ENCODE results near the gene ADGRF5.

The ADGRF5 gene

GRCh38 chr6:46921731-46922130, at the start of gene ADGRF5:
TSS of gene ADGRF5 (minus strand) at chr6:46921938. CDS start at chr6:46906762, 15,176 bp downstream.
- no peak for DNase-seq

DNA sequence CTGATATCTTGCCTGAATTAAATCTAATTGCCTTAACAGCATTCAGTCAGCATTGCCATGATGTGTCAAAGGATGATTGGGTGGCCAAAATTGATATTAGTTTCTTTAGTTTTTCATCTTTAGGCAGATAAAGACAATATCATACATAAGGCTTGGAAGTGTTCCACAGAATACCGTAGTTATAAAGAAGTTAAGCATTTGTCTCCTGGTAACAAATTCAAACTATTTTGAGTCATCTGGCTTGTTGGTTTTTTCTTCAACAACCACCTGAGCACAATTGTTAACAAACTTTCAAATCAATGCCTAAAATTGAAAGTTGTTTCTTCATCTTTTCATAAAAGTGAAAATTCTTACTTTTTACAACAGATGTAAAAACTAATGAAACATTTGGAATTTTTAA, 47.5 kb upstream of the ADGRF5 start:
- no peak for DNase-seq

- no peak for DNase-seq
These were observed 46.1 kb upstream of the ADGRF5 start for GRCh38 chr6:46967826-46968349.

DNA sequence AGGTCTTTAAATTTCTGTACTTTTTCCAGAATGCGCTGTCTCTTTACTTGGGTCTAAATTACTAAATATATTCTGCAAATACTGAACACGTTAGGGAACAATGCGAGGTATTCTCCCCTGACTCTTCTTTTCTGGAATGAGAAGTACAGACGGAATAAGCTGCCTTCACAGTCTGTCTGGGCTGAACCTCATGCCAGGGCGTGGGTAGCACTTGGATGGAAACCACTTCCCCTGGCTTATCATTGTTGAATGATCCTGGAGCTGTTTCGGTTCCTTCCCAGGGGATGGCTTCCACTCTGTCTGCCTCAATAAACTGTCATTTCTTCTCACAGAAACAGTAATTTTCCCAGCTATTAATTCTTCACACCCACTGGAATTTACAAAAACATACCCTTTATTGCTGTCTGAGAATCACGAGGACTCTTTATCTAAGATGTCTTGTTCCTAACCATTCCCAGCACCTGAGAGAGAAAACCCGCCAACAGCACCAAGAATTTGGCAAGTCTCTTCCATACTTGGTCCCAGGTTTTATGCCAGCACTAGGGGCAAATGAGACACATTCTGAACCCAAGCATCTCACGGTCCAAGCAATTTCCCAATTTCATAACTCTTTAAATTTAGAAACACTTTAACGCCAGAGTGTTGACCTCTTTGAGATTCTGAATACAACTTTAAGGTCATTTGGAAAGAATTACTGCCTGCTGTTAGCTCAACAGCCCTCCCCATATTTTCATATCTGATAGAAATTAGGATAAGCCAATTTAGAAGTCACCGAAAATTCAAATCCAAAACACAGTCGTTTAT, 43.2 kb upstream of the ADGRF5 start:
- no peak for DNase-seq

DNA sequence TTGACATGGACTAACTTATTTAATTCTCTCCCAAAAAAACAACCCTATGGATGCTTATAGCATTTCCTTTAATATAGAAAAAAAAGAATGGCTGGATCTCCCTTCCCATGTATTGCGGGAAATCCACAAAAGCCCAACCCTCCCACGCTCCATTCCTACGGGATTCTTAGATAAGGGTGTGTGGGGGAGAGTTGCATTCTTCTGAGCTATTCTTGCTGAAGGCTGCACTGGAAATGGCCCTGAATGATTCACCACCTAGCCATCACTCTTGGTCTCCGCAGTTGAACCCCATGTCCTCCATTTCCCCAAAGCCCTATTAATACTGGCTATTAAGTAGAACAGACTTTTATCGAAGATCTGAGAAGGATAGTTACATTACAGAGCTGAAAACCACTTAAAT, 41.9 kb upstream of the ADGRF5 start:
- DNase-seq, result no peak

- DNase-seq, result no peak
These were observed 41.3 kb upstream of the ADGRF5 start for GRCh38 chr6:46963039-46963438.

DNA sequence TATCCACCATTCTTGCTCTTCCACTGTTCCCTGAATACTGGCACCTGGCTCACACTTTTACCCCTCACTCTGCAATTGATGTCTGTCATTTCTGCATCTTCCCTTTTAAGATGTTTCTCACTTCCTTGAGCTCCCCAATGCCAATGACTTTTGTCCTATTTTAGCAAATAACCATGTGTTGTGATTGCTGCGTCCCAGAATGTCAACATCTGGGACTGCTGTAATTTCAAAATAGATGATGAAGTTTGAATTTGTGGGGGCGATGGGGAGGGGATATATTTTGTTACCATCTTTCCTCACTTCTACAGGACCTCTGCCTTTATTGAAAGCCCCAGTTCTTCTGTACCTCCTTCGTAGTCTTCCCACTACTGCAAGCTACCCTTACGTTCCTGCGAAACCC, 40.0 kb upstream of the ADGRF5 start:
- DNase-seq, result no peak

DNA sequence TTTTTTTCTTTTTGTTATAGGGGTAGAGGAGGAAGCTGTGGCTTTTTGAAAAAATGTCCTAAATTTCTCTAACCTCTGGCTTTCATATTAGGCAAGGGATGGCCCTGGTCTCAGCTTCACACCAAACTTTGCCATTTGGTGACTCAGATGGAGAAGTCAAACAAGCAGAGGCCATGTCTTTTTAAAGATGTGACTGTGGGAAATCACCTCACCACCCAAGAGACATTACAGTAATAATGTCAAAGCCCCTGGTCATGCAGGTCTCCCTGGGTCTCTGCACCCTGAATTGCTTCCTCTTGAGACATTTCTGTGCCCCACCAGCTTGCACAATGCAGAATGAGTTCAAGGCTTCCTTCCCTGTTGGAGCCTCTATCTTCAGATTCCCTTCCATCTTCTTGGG, 39.5 kb upstream of the ADGRF5 start:
- no peak for DNase-seq

DNA sequence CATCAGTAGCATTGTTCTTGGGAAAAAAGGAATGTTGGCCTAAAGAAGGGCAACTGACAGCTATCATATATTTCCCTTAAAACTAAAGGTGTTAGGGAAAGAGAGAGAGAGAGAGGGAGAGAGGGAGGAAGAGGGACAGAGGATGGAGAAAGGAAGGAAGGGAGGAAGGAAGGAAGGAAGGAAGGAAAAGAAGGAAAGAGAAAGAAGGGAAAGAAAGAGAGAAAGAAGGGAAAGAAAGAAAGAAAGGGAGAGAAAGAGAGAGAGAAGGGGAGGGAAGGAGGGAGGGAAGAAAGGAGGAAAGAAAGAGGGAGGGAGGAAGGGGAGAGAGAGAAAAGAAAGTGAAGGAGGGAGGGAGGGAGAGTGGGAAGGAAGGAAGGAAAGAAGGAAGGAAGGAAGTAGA, 37.7 kb upstream of the ADGRF5 start:
- no peak for DNase-seq

DNA sequence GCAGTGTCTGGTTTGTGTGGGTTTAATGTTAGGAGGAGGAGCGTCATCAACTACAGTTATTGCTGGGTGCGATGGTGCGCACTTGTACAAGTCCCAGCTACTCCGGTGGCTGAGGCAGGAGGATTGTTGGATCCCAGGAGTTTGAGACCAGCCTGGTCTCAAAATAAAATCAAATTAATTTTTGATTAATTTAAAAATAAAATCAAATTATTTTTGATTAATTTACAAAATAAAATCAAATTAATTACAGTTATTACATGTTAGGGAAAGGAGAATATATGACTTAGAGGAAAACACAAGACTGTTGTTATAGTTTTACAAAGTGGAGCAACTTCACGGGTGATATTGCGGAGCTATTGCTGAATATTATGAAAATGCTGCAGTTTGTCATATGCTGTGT, 34.7 kb upstream of the ADGRF5 start:
- DNase-seq, result no peak

DNA sequence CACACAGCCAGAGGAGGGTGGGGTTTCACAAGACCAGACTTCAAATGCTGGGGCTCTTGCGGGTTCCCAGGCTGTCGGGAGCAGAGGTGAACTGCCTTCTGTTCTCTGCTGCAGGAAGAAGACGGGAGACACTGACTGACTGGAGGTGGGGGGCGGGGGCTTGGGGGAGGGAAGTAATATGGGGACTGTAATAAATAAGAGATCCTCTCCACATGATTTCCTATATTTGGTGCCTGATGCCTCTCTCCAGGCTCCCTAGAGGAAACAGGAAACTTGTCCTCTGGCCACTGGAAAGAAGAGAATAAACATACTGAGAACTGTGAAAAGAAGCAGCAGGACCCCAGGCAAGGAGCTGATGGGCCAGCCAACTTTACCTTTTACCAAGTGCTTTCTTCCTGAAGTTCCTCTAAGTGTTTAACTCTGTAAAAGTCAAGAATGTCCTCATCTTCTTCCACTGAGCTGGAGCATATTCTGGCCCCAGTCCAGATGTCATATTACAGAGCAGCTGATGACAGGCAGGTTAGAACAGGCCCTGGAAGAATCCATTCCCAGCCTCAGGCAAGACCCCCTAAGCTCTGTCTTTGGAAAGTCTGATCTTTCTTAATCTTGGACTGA, 33.2 kb upstream of the ADGRF5 start:
- peak; percentile 7 for DNase-seq

DNA sequence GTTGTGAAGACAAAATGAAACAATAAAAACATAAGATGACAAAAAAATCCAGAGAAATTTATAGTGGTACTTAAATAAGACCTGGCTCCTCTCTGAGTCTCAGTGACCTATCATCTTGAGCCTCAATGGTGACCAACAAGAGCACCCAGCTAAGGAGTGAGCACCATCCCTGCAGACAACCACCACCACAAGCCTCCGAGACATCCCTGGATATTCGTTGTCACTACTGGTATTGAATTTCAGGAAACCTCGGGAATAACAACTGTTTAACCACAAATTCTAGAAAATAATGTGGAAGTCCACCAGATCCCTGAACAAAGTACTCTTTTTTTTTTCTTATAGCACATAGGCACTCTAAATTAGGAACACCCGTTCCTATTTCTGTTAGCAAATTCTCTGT, 32.2 kb upstream of the ADGRF5 start:
- DNase-seq, result no peak

DNA sequence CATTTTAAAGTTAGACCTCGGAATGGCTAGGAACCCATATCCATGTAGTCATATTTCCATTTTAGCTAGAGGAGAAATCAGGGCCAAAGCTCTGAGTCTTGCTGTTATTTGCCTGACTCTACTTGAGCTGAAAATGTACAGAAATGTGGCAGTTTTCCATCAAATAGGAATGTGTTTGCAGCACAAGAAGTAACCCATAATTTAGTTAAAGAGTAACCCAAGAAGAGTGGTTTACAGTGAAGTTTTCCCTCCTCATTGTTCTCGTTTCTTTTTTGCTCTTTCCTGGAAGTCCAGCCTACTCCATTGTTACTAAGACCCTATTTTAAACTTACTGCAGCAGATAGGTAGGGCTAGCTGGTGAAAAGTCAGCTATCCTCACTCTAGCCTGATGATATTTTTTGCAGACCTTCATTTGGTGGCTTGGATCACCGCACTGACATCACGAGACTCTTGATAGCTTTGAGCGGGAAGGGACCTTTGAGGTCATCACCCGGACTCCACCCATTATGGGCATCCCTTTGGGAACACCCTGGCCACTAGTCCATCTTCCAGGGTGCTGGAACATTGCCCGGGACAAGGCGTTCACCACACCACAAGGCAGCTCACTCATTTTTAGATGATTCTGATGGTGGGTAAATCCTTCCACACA, 28.0 kb upstream of the ADGRF5 start:
- DNase-seq, result no peak

- no peak for DNase-seq
These were observed 27.0 kb upstream of the ADGRF5 start for GRCh38 chr6:46948699-46949098.

DNA sequence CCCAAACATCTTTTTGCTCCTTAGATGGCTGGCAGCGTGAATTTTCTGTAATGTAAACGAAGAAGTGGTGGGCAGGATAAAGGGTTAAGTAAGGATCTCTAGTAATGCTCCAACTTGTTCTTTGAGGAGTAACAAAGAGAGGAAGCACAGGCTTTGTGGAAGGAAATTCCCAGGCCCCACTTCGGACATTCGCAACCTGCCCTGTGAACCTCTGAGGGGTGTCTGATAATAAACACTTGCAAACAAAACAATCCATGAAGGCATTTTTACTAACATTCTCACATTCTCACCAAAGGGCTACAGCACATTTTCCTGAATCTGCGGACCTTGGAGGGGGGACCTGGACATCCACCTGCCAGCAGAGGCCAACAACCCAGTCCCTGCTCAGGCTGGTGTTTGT, 25.8 kb upstream of the ADGRF5 start:
- no peak for DNase-seq

- peak; percentile 95 for DNase-seq
These were observed 18.9 kb upstream of the ADGRF5 start for GRCh38 chr6:46940433-46941226.

DNA sequence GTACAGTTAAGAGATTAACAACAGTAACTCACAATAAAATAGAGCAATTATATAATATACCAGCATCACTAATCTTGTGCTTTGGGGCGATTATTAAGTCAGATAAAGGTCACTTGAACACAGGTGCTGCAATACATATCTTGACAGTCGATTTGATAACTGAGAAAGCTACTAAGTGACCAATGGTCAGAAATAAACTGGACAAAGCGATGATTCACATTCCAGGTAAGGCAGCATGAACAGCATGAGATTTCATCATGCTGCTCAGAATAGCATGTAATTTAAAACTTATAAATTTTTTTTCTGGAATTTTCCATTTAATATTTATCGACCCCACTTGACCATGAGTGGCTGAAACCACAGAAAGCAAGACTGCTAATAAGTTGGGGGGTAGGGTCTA, 15.9 kb upstream of the ADGRF5 start:
- no peak for DNase-seq

DNA sequence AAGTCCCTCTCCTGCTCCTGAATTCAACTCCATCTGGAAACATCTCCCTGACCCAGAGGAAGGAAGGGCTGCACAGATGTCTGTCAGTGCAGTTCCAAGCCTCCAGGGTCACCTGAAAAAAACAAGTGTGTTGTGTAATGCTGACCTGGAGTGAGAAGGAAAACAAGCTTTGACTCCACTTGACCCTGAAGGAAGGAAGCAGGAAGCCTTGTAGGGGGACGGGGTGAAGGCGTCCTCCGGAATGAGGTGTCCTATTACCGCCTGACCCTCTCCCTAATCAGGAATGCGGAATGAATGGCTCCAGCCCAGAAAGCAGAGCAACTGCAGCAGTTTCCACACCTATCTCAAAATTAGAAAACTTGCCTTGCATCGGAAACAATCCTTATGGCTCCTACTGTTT, 13.9 kb upstream of the ADGRF5 start:
- no peak for DNase-seq

DNA sequence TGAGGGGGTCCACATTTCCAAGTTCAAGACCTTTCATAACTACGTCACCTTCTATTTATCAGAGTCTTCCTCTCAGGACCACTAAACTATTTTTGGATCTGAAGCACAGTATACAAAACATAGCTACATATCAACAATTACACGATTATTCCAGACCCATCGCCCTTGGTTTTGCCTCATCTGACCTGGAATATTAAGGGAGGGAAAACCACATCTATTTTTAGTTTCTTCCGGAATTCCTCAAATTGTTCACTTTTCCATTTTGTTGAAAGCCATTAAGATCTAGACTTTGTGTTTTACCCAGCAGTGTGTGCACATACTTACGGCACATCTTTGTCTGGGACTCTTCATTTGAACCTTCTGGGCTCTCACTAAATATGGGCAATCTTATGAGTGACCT, 12.0 kb upstream of the ADGRF5 start:
- no peak for DNase-seq

DNA sequence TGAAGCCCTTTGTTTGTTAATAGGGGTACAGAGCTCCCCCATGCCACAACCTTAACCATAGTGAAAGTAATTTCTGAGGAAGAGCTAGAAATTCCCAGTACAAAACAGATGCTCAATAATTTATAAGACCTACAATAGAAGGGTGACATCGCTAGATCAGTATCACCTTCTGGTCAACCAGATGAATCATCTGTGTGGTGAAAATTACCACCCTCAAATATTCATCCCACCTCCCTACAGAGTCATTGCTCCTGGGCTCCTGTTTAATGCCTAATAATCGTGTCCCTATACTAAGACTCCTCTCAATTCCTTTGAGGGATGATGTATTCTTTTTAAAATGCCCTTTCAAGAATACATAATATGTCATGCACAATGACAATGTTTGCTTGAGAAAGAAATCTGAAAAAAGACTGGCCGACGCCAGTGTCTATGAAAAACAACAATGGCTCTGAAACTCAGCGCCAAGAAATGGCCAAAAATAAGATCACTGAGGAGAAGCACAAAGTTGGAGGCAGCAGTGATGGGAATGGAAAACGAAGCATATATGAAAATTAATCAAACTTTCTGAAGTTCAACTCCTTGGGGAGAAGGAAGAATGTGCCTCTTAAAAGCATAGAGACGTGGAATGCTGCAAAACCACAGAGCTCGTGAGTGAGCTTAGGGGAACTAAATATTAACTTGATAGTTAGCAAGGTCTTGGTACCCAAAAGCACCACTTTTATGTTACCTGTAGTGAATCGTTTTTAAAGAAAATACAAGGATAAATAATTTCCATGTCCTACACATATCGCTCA, 11.0 kb upstream of the ADGRF5 start:
- no peak for DNase-seq

GRCh38 chr6:46931416-46931815, 9.7 kb upstream of the ADGRF5 start:
- no peak for DNase-seq

- no peak for DNase-seq
These were observed 8.6 kb upstream of the ADGRF5 start for GRCh38 chr6:46930331-46930730.

All from NCI-H2029 (cell line).